Prostate gland (tissue), 2 donors: ENCODE results near the gene PUSL1. TPM values are rescaled to one million over a fixed set of nuclear protein-coding genes. Genes with fewer than 3 reads are reported as not detected.

Experiments used
- DNase-seq: peaks from one replicate; pipeline ENCODE4 v3.0.0-alpha.2; 2019; ENCODE audit warnings: low spot score
- H3K27ac ChIP-seq, 2 donors: fragments of 200-600 bp; sonication (generic); 2 replicates each; pipeline ENCODE4 v1.5.1; 2017 to 2019
- H3K27me3 ChIP-seq: fragments of 200-600 bp; sonication (generic); replicated peaks from 2 replicates; pipeline ENCODE4 v1.5.1; 2019; ENCODE audit not compliant: insufficient read depth
- H3K36me3 ChIP-seq, 2 donors: fragments of 200-600 bp; sonication (generic); 1 replicate in 1 of 2; 2 replicates in 1 of 2; pipeline versions ENCODE4 v1.5.1 to v1.8.1; 2017 to 2019
- H3K4me1 ChIP-seq: fragments of 200-600 bp; sonication (generic); replicated peaks from 2 replicates; pipeline ENCODE4 v1.5.1; 2019
- H3K4me3 ChIP-seq, 2 donors: fragments of 200-600 bp; sonication (generic); 2 replicates each; pipeline ENCODE4 v1.5.1; 2017 to 2019
- H3K9me3 ChIP-seq: fragments of 200-600 bp; sonication (generic); 2 replicates; pipeline ENCODE4 v1.5.1; 2017
- CTCF ChIP-seq, 4 experiments: fragments of 200-600 bp in 2 of 4; fragments of 450-650 bp in 2 of 4; sonication (generic) in 2 of 4; IDR thresholded peaks; 1 replicate in 3 of 4; 2 replicates in 1 of 4; pipeline ENCODE4 v1.5.1; 2016 to 2019; ENCODE audit warnings: antibody characterized with exemption in 4 of 4, mild to moderate bottlenecking in 2 of 4, moderate library complexity in 2 of 4
- POLR2A ChIP-seq: fragments of 450-650 bp; IDR thresholded peaks from one replicate; pipeline ENCODE4 v1.6.1; 2016; ENCODE audit warnings: antibody characterized with exemption, mild to moderate bottlenecking
- POLR2AphosphoS5 ChIP-seq: sonication (generic); formaldehyde crosslinking; IDR thresholded peaks from one replicate; pipeline ENCODE4 v1.6.1; 2017; ENCODE audit warnings: antibody characterized with exemption
- WGBS: methylation state at CpG from one replicate; pipeline ENCODE4 v1.1.5; 2018; 5-methylcytosine and 5-hydroxymethylcytosine counted together
- intact Hi-C: fragments of 100-400 bp; cut with DNase I; formaldehyde crosslinking; loops from one replicate; pipeline ENCODE4 v1.14.2; 2022
- total RNA-seq, 2 donors: library from RNA; depleted of rRNA; stranded (reverse); fragments of >200 nt; gene quantifications; one replicate each; pipeline ENCODE4 v1.1.0, GENCODE V29; 2016

PUSL1 gene
- total RNA-seq, result 10 to 100 TPM; 30.6 to 36.9 TPM

- peaks cover 40% of the 10 kb centered on the region for H3K4me1 ChIP-seq
- intact Hi-C loops, result loop anchor here (5.0 kb wide), 1 partner anchor 39 kb away; the partner anchor contains the start of gene DVL1
- peak within 1 kb of the TSS; percentile 79 to 97 for H3K4me3 ChIP-seq
- peak in 2 of 4 experiments; percentile 42 to 44 for TF ChIP-seq CTCF (IDR thresholded peaks at IDR 0.05)
- peak; percentile 48 for TF ChIP-seq POLR2AphosphoS5
- peak; percentile 34 for TF ChIP-seq POLR2A
- peak; percentile 75 for DNase-seq
- H3K36me3 ChIP-seq, result peaks cover 0 to 19% of the 10 kb centered on the region in 2 donors
- H3K27me3 ChIP-seq, result no peaks in the 10 kb centered on the region
- peak within 1 kb of the TSS; percentile 89 to 93 for H3K27ac ChIP-seq
- under 1% methylated on average over 81 of the region's 131 CpGs for WGBS
- H3K9me3 ChIP-seq, result no peaks in the 10 kb centered on the region
These were observed at the start of gene PUSL1, which contains the start of gene ACAP3 for GRCh38 chr1:1307923-1308755. Gene PUSL1 (plus strand): TSS chr1:1308597. CDS start chr1:1308644, 47 bp downstream. Gene ACAP3 (minus strand): TSS chr1:1307930. CDS start chr1:1307815, 115 bp downstream.

GRCh38 chr1:1259119-1259488 is 49.3 kb upstream of the PUSL1 start:
- DNase-seq, result no peak
- TF ChIP-seq POLR2A, result no peak
- TF ChIP-seq POLR2AphosphoS5, result no peak
- no peak for TF ChIP-seq CTCF (IDR thresholded peaks at IDR 0.05)
- Histone ChIP-seq H3K4me1 (peaks cover 2% of the 10 kb centered on the region), H3K9me3 (no peaks in the 10 kb centered on the region), H3K27ac (no peak overlapping the region), H3K27me3 (no peaks in the 10 kb centered on the region), H3K36me3 (peaks cover 5 to 17% of the 10 kb centered on the region in 2 donors), H3K4me3 (no peak overlapping the region)
- 91% methylated on average over 22 of the region's 22 CpGs for WGBS
- intact Hi-C loops, result no loop called here

GRCh38 chr1:1259540-1259939 is 48.9 kb upstream of the PUSL1 start:
- H3K27me3 ChIP-seq, result no peaks in the 10 kb centered on the region
- no peak overlapping the region for H3K4me3 ChIP-seq
- 91% methylated on average over 18 of the region's 18 CpGs for WGBS
- intact Hi-C loops, result no loop called here
- no peak for TF ChIP-seq POLR2AphosphoS5
- no peak for TF ChIP-seq POLR2A
- no peaks in the 10 kb centered on the region for H3K4me1 ChIP-seq
- H3K9me3 ChIP-seq, result no peaks in the 10 kb centered on the region
- peaks cover 5 to 17% of the 10 kb centered on the region in 2 donors for H3K36me3 ChIP-seq
- DNase-seq, result no peak
- H3K27ac ChIP-seq, result no peak overlapping the region

GRCh38 chr1:1259951-1260600 is 48.3 kb upstream of the PUSL1 start:
- H3K4me1 ChIP-seq, result no peaks in the 10 kb centered on the region
- no peaks in the 10 kb centered on the region for H3K9me3 ChIP-seq
- no peak for TF ChIP-seq CTCF (IDR thresholded peaks at IDR 0.05)
- no peak for TF ChIP-seq POLR2AphosphoS5
- no peak for TF ChIP-seq POLR2A
- peaks cover 4 to 17% of the 10 kb centered on the region in 2 donors for H3K36me3 ChIP-seq
- intact Hi-C loops, result no loop called here
- no peaks in the 10 kb centered on the region for H3K27me3 ChIP-seq
- H3K27ac ChIP-seq, result no peak overlapping the region
- no peak overlapping the region for H3K4me3 ChIP-seq
- WGBS, result 84% methylated on average over 26 of the region's 26 CpGs
- DNase-seq, result no peak

GRCh38 chr1:1260843-1261560 is 47.4 kb upstream of the PUSL1 start:
- no peak for TF ChIP-seq CTCF (IDR thresholded peaks at IDR 0.05)
- no peak for TF ChIP-seq POLR2AphosphoS5
- TF ChIP-seq POLR2A, result no peak
- intact Hi-C loops, result no loop called here
- 78% methylated on average over 16 of the region's 16 CpGs for WGBS
- H3K9me3 ChIP-seq, result no peaks in the 10 kb centered on the region
- no peak overlapping the region for H3K27ac ChIP-seq
- no peaks in the 10 kb centered on the region for H3K27me3 ChIP-seq
- H3K4me1 ChIP-seq, result no peaks in the 10 kb centered on the region
- H3K36me3 ChIP-seq, result peaks cover 0 to 16% of the 10 kb centered on the region in 2 donors
- no peak for DNase-seq
- no peak overlapping the region for H3K4me3 ChIP-seq
